ENCODE data around the gene SLC12A8.

DNA sequence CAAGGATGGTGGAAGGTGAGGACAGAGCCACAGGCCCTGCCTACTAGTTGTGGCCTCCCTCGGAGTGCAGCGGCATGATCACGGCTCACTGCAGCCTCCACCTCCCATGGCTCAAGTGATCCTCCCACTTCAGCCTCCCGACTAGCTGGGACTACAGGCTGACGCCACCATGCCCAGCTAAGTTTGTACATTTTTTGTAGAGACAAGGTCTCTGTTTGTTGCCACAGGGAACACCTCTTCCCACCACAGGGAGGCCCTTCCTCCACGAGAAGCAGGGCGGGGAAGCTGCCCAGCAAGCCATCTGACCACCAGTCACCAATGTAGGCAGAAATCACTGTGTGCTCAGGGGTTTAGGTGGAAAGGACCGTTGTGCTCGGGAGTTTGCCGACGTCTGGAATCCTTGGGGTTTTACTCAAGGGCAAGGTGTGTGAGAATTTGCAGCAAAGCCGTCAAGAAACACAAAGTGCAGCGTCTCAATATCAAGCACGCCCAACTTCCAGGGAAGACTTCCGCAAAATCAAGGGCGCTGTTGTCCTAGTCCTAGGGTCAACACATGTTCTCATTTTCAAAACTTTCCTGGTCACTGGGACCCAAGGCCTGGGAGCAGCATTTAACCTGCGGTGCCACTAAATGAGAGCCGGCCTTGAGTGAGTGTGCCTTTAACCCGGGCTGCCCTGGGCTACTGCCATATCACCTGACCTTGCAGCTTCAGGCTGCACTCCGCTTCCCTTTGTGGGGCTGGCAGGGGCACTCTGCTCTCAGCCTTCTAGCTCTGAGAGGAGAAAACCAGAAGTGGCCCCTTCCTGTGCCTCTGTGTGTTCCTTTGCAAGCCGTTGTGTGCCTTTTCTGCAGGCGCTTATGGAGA, 65.7 kb downstream of the SLC12A8 start:
- TF ChIP-seq, protein P1, sequence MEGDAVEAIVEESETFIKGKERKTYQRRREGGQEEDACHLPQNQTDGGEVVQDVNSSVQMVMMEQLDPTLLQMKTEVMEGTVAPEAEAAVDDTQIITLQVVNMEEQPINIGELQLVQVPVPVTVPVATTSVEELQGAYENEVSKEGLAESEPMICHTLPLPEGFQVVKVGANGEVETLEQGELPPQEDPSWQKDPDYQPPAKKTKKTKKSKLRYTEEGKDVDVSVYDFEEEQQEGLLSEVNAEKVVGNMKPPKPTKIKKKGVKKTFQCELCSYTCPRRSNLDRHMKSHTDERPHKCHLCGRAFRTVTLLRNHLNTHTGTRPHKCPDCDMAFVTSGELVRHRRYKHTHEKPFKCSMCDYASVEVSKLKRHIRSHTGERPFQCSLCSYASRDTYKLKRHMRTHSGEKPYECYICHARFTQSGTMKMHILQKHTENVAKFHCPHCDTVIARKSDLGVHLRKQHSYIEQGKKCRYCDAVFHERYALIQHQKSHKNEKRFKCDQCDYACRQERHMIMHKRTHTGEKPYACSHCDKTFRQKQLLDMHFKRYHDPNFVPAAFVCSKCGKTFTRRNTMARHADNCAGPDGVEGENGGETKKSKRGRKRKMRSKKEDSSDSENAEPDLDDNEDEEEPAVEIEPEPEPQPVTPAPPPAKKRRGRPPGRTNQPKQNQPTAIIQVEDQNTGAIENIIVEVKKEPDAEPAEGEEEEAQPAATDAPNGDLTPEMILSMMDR (IDR thresholded peaks at IDR 0.05), result no peak
- TF ChIP-seq POLR2A (IDR thresholded peaks at IDR 0.05), result no peak

All from adrenal gland (tissue), 5 donors.